HepG2 (cell line): ENCODE results near the gene ADPRM. TPM values are rescaled to one million over a fixed set of nuclear protein-coding genes. Genes with fewer than 3 reads are reported as not detected.

Source experiments
- ATAC-seq: fragments of 200-7000 bp; cut with Tn5 transposase; 3 replicates; pipeline ENCODE4 v1.9.1; 2020; ENCODE audit warnings: mild to moderate bottlenecking, moderate library complexity
- BruUV-seq: library from RNA; stranded (reverse); fragments of 400-500 nt; replicated peaks from 2 replicates; lab custom pipeline; 2021; lab: Mats Ljungman, UMichigan
- CTCF ChIA-PET: fragments of 300-600 bp; formaldehyde crosslinking; extraction: SDS; loops from one replicate; lab custom pipeline; 2021; ENCODE audit warnings: low total read pairs, inconsistent platforms, low intra/inter-chr PET ratio; lab: Yijun Ruan, JAX
- POLR2A ChIA-PET: fragments of 350-600 bp; sonication (Branson Sonifier 250); formaldehyde crosslinking; loops from one replicate; lab custom pipeline; 2020; ENCODE audit warnings: antibody characterized with exemption, inconsistent platforms; lab: Yijun Ruan, JAX
- DNase-seq: peaks from one replicate; pipeline ENCODE4 v3.0.0-alpha.2; 2015; ENCODE audit warnings: low spot score
- FAIRE-seq: peaks from 3 replicates; lab custom pipeline; 2011; peaks lifted over from hg19 to GRCh38; lab: Jason Lieb, UNC
- H2AFZ ChIP-seq: one replicate; pipeline ENCODE4 v1.6.1; 2011; ENCODE audit warnings: low read length, inconsistent platforms
- H3K27ac ChIP-seq: fragments of 300-600 bp; 3 replicates; pipeline ENCODE4 v1.8.0; 2011; ENCODE audit warnings: mixed run types, mild to moderate bottlenecking, mixed read lengths, low read length, inconsistent platforms; ENCODE audit not compliant: insufficient read depth; ENCODE audit errors: extremely low read length
- H3K27me3 ChIP-seq, 2 experiments: fragments of 200-600 bp in 1 of 2; 2 replicates in 1 of 2; 3 replicates in 1 of 2; pipeline versions ENCODE4 v1.6.0 to v1.8.0; 2011; ENCODE audit warnings: low read length in 2 of 2, mild to moderate bottlenecking in 2 of 2, moderate library complexity in 2 of 2, inconsistent platforms in 1 of 2; ENCODE audit not compliant: insufficient read depth in 2 of 2, control insufficient read depth in 1 of 2
- H3K36me3 ChIP-seq, 2 experiments: fragments of 200-600 bp in 1 of 2; replicated peaks in 1 of 2; 2 replicates in 1 of 2; 3 replicates in 1 of 2; pipeline versions ENCODE4 v1.5.1 to v1.8.0; 2011; ENCODE audit warnings: low read length in 2 of 2, inconsistent platforms in 1 of 2; ENCODE audit not compliant: insufficient read depth in 2 of 2, control insufficient read depth in 1 of 2
- H3K4me1 ChIP-seq: 2 replicates; pipeline ENCODE4 v1.5.1; 2012; ENCODE audit warnings: low read length, inconsistent platforms; ENCODE audit not compliant: insufficient read depth
- H3K4me2 ChIP-seq: 2 replicates; pipeline ENCODE4 v1.6.0; 2011; ENCODE audit warnings: low read depth, low read length, inconsistent platforms
- H3K4me3 ChIP-seq, 3 experiments: fragments of 200-600 bp in 1 of 3; sonication (generic), shearing (Covaris generic) in 1 of 3; replicated peaks in 1 of 3; 2 replicates each; pipeline ENCODE4 v1.5.1; 2011 to 2016; ENCODE audit warnings: low read length in 3 of 3, inconsistent platforms in 2 of 3, low read depth in 2 of 3, mild to moderate bottlenecking in 2 of 3, control low read depth in 1 of 3, mixed read lengths in 1 of 3; ENCODE audit not compliant: insufficient read depth in 1 of 3
- H3K79me2 ChIP-seq: one replicate; pipeline ENCODE4 v1.6.1; 2011; ENCODE audit warnings: low read length, inconsistent platforms; ENCODE audit not compliant: insufficient read depth
- H3K9ac ChIP-seq: 2 replicates; pipeline ENCODE4 v1.6.0; 2011; ENCODE audit warnings: mild to moderate bottlenecking, low read depth, low read length, inconsistent platforms; ENCODE audit not compliant: insufficient read depth
- H3K9me3 ChIP-seq: 2 replicates; pipeline ENCODE4 v1.5.1; 2012; ENCODE audit warnings: mild to moderate bottlenecking, low read length
- H4K20me1 ChIP-seq: 2 replicates; pipeline ENCODE4 v1.6.0; 2011; ENCODE audit warnings: inconsistent platforms, mild to moderate bottlenecking, low read length, moderate library complexity; ENCODE audit not compliant: insufficient read depth
- HNRNPH1 ChIP-seq: fragments of 200-400 bp; formaldehyde crosslinking; optimal IDR thresholded peaks from 2 replicates; pipeline ENCODE3; 2017; ENCODE audit warnings: mild to moderate bottlenecking, low read depth, low read length
- SUZ12 ChIP-seq: fragments of 150-350 bp; IDR thresholded peaks from 2 replicates; pipeline ENCODE4 v1.6.1; 2014; ENCODE audit warnings: low read depth, low read length
- ZBTB7B ChIP-seq: sonication (generic); formaldehyde crosslinking; IDR thresholded peaks from 2 replicates; pipeline ENCODE4 v1.4.0; 2020; ENCODE audit warnings: missing genetic modification reagents
- ZFP36 ChIP-seq: fragments of 150-350 bp; IDR thresholded peaks from 2 replicates; pipeline ENCODE4 v1.6.1; 2018; ENCODE audit warnings: borderline replicate concordance, low read length, low read depth; ENCODE audit not compliant: partially characterized antibody
- ZNF296 ChIP-seq: sonication (generic); formaldehyde crosslinking; conservative IDR thresholded peaks from 2 replicates; pipeline ENCODE4 v1.5.0; 2020; ENCODE audit warnings: mild to moderate bottlenecking, missing genetic modification reagents
- ZNF501 ChIP-seq: sonication (generic); formaldehyde crosslinking; IDR thresholded peaks from 2 replicates; pipeline ENCODE4 v1.5.1; 2020; ENCODE audit warnings: mild to moderate bottlenecking, moderate library complexity, missing genetic modification reagents
- ZNF512 ChIP-seq: sonication (generic); formaldehyde crosslinking; IDR thresholded peaks from 2 replicates; pipeline ENCODE4 v1.4.0; 2020; ENCODE audit warnings: mild to moderate bottlenecking, missing genetic modification reagents
- ZNF530 ChIP-seq: sonication (generic); formaldehyde crosslinking; IDR thresholded peaks from 2 replicates; pipeline ENCODE4 v1.5.0; 2020; ENCODE audit warnings: low read depth, mild to moderate bottlenecking, missing genetic modification reagents
- ZNF580 ChIP-seq: IDR thresholded peaks from 2 replicates; pipeline ENCODE4 v1.6.1; 2016; ENCODE audit warnings: low read depth, borderline replicate concordance
- WGBS: methylation state at CpG from one replicate; pipeline ENCODE4 v1.1.6; 2017; ENCODE audit warnings: low lambda C conversion rate; 5-methylcytosine and 5-hydroxymethylcytosine counted together
- in situ Hi-C: cut with HindIII; loops from 2 replicates; pipeline ENCODE4 v1.10.0; 2017; ENCODE audit warnings: low pct_unique_long_range_greater_than_20kb; ENCODE audit not compliant: extremely low pct_ligation_motif_present
- intact Hi-C: fragments of 100-400 bp; cut with micrococcal nuclease; formaldehyde crosslinking; loops from one replicate; pipeline ENCODE4 v1.10.0; 2022; ENCODE audit not compliant: unreplicated experiment
- polyA plus RNA-seq, 8 experiments: library from polyadenylated mRNA; depleted of rRNA in 3 of 8; stranded (reverse) in 7 of 8; unstranded in 1 of 8; fragments of >200 nt; fragmentation: Illumina TruSeq in 4 of 8; extraction: Trizol in 4 of 8; gene quantifications; 2 replicates each; pipeline versions ENCODE4 v1.2.1 to v1.2.3, GENCODE V29; 2011 to 2016; ENCODE audit warnings: low read depth in 4 of 8, missing spikeins in 1 of 8, mixed read lengths in 1 of 8; ENCODE audit not compliant: insufficient read depth in 1 of 8
- total RNA-seq, 5 experiments: library from RNA; depleted of rRNA; stranded (reverse); fragments of >200 nt; fragmentation: Illumina TruSeq; extraction: Trizol; gene quantifications; 2 replicates each; pipeline ENCODE4 v1.2.3, GENCODE V29; 2016; ENCODE audit warnings: low read depth in 1 of 5
- TF ChIP-seq, protein P1 (sequence below): sonication (generic); formaldehyde crosslinking; conservative IDR thresholded peaks from 2 replicates; pipeline ENCODE4 v1.8.0; 2022; ENCODE audit warnings: mild to moderate bottlenecking, moderate library complexity, missing genetic modification reagents
- TF ChIP-seq, protein P2 (sequence below): sonication (generic); formaldehyde crosslinking; IDR thresholded peaks from 2 replicates; pipeline ENCODE4 v1.4.0; 2020; ENCODE audit warnings: mild to moderate bottlenecking, missing genetic modification reagents

The ADPRM gene
- total and polyA plus RNA-seq, 2 of the 13 experiments (the other 11 are each of a cell fraction or from before 2014, with no cell fraction given), result 5.6 to 10.8 TPM

DNA sequence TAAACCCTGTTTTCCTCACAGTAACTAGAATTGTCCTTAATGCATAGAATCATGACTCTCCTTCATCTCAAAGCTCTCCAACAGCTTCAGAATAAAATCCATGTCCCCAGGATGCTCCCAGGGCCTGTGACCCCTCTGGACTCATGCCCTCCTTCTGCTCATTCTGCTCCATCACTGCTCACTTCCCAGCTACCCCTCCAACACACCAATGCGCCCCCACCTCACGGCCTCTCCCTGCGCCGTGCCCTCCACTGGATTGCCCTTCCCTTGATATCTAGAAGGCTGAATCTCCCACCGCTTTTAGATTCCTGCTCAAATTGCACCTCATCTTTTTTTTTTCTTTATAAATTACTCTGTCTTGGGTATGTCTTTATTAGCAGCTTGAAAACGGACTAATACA is 45.0 kb downstream of the ADPRM start (continued):
- TF ChIP-seq ZBTB7B (no peak), HNRNPH1 (no peak), ZFP36 (no peak), ZNF296 (no peak), SUZ12 (no peak), ZNF580 (no peak), ZNF501 (CRISPR knock-in tag) (no peak)
- TF ChIP-seq, protein P1, sequence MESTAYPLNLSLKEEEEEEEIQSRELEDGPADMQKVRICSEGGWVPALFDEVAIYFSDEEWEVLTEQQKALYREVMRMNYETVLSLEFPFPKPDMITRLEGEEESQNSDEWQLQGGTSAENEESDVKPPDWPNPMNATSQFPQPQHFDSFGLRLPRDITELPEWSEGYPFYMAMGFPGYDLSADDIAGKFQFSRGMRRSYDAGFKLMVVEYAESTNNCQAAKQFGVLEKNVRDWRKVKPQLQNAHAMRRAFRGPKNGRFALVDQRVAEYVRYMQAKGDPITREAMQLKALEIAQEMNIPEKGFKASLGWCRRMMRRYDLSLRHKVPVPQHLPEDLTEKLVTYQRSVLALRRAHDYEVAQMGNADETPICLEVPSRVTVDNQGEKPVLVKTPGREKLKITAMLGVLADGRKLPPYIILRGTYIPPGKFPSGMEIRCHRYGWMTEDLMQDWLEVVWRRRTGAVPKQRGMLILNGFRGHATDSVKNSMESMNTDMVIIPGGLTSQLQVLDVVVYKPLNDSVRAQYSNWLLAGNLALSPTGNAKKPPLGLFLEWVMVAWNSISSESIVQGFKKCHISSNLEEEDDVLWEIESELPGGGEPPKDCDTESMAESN, result no peak
- TF ChIP-seq, protein P2, sequence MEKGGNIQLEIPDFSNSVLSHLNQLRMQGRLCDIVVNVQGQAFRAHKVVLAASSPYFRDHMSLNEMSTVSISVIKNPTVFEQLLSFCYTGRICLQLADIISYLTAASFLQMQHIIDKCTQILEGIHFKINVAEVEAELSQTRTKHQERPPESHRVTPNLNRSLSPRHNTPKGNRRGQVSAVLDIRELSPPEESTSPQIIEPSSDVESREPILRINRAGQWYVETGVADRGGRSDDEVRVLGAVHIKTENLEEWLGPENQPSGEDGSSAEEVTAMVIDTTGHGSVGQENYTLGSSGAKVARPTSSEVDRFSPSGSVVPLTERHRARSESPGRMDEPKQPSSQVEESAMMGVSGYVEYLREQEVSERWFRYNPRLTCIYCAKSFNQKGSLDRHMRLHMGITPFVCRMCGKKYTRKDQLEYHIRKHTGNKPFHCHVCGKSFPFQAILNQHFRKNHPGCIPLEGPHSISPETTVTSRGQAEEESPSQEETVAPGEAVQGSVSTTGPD (CRISPR knock-in tag), result no peak

DNA sequence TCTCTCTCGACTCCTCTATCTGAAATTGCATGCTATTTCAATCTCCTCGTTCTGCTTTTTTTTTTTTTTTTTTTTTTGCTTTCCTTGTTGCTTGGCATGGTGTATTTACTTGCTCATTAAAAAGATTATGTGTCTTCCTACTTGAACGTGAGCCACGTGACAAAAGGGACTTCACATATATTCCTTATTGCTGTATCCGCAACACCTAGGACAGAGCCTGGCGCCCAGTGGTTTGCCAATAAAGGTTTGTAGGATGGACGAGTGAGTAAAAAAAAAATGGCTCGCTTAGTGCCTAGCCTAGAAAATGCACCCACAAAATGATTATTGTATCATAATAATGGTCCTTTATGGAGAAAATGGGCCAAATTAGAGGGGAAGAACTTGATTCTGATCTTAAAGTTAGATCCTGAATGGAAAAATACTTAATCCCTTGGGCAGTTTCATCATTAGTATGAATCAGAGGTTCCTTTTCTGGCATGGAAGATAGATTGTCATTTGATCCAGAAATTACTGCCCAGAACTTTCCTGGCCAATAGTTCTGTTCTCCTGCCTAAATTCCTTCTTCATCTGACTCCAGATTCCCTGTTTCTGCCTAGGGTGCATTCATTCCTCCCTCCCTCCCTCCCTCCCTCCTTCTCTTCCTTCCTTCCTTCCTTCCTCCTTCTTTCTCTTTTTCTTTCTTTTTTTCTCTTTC is 46.1 kb downstream of the ADPRM start:
- Histone ChIP-seq H3K4me1 (peaks cover 27% of the 10 kb centered on the region), H3K27me3 (peaks cover 0 to 16% of the 10 kb centered on the region in 2 experiments; a peak in 2 of 5 replicates), H3K9ac (no peak overlapping the region), H4K20me1 (no peaks in the 10 kb centered on the region), H3K4me2 (no peak overlapping the region), H3K79me2 (no peaks in the 10 kb centered on the region), H2AFZ (no peak overlapping the region)
- FAIRE-seq (no peak), DNase-seq (no peak), ATAC-seq (no peak)
- WGBS, result 52% methylated on average over 8 of the region's 8 CpGs
- POLR2A ChIA-PET, result interaction anchor here (0.7 kb wide), 1 partner anchor 241 kb away, joined by 6 read pairs; no protein-coding TSS in a partner anchor
- no TSS peak for BruUV-seq
- intact Hi-C loops (no loop called here), in situ Hi-C loops (no loop called here)
- TF ChIP-seq ZNF512 (0 out of 2 replicates have a peak, but pooled peaks have one; percentile 67), ZNF530 (no peak)
- TF ChIP-seq, all 625 proteins: peak for 1
- Histone ChIP-seq H3K4me3 (no peak overlapping the region), H3K27ac (no peak overlapping the region), H3K9me3 (no peaks in the 10 kb centered on the region), H3K36me3 (no peaks in the 10 kb centered on the region)
- CTCF ChIA-PET, result no interaction called here
